NCI-H1694 (cell line): ENCODE data around the gene GATB.
"Not testable (repeated sequence)": the region's sequence is repeated elsewhere in the genome, so short reads cannot be mapped to it uniquely, and the experiment has no call there.

Experiments
- DNase-seq: peaks from one replicate; lab custom pipeline; 2025; lab: John Stamatoyannopoulos, UW

Gene GATB

GRCh38 chr4:151784706-151785105, 23.9 kb upstream of the GATB start:
- no peak for DNase-seq

GRCh38 chr4:151783867-151784266, 23.1 kb upstream of the GATB start:
- DNase-seq, result no peak

- DNase-seq, result no peak
These were observed 21.5 kb upstream of the GATB start for GRCh38 chr4:151782296-151782695.

- DNase-seq, result no peak
These were observed 20.2 kb upstream of the GATB start for GRCh38 chr4:151781026-151781425.

- DNase-seq, result no peak
These were observed 16.7 kb upstream of the GATB start for GRCh38 chr4:151777471-151777870.

- DNase-seq, result no peak
These were observed 13.5 kb upstream of the GATB start for GRCh38 chr4:151774324-151774723.

GRCh38 chr4:151772274-151772673, 11.5 kb upstream of the GATB start:
- no peak for DNase-seq

GRCh38 chr4:151771664-151772063, 10.9 kb upstream of the GATB start:
- no peak for DNase-seq

GRCh38 chr4:151770154-151770553, 9.3 kb upstream of the GATB start:
- no peak for DNase-seq

- DNase-seq, result no peak
These were observed 8.0 kb upstream of the GATB start for GRCh38 chr4:151768835-151769234.

GRCh38 chr4:151766691-151767090, 5.9 kb upstream of the GATB start:
- no peak for DNase-seq

- no peak for DNase-seq
These were observed 805 bp downstream of the GATB start for GRCh38 chr4:151760002-151760401.

GRCh38 chr4:151753056-151753455, 7.8 kb downstream of the GATB start:
- no peak for DNase-seq

- no peak for DNase-seq
These were observed 10.7 kb downstream of the GATB start for GRCh38 chr4:151750156-151750555.

- no peak for DNase-seq
These were observed 15.2 kb downstream of the GATB start for GRCh38 chr4:151745481-151746231.

- no peak for DNase-seq
These were observed 16.2 kb downstream of the GATB start for GRCh38 chr4:151744614-151745013.

- no peak for DNase-seq
These were observed 16.9 kb downstream of the GATB start for GRCh38 chr4:151743894-151744293.

GRCh38 chr4:151743128-151743854, 17.5 kb downstream of the GATB start:
- DNase-seq, result no peak

GRCh38 chr4:151738720-151739517, 21.9 kb downstream of the GATB start:
- no peak for DNase-seq

GRCh38 chr4:151736852-151737251, 24.0 kb downstream of the GATB start:
- DNase-seq, result not testable (repeated sequence)

- no peak for DNase-seq
These were observed 24.4 kb downstream of the GATB start for GRCh38 chr4:151736361-151736760.

GRCh38 chr4:151731670-151732069, 29.1 kb downstream of the GATB start:
- DNase-seq, result not testable (repeated sequence)
